ENCODE data around the gene LRRC8C.
"Not testable (repeated sequence)": the region's sequence is repeated elsewhere in the genome, so short reads cannot be mapped to it uniquely, and the experiment has no call there.

LRRC8C gene

GRCh38 chr1:89607586-89608318, 25.2 kb upstream of the LRRC8C start:
- no peak for DNase-seq (ENCODE audit: low read depth in 2 of 2)

DNA sequence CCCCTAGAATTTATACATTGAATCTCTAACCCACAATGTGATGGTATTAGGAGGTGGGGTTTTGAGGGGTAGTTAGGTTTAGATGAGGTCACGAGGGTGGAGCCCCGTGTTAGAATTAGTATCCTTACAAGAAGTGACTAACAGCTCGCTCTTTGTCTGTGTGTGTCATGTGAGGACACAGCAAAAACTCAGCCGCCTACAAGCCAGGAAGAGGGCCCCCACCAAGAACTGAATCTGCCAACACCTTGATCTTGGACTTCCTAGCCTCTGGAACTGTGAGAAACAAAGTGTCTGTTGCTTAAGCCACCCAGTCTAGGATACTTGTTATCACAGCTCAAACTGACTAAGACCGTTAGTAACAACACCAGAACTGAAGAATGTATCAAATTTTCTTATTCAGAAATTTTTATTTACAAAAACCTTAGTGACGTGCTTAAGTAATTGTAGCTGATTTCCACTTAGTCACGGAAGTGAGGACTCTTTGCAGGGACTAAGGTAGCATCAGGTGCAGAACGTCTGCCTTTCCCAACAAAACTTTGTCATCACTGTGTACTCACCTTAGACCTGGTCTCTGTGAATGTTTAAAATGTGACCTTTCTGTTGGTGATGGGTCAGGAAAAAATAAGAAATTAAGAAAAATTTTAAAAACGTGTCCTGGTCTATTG, 24.5 kb upstream of the LRRC8C start:
- no peak for DNase-seq (ENCODE audit: low read depth in 2 of 2)

DNA sequence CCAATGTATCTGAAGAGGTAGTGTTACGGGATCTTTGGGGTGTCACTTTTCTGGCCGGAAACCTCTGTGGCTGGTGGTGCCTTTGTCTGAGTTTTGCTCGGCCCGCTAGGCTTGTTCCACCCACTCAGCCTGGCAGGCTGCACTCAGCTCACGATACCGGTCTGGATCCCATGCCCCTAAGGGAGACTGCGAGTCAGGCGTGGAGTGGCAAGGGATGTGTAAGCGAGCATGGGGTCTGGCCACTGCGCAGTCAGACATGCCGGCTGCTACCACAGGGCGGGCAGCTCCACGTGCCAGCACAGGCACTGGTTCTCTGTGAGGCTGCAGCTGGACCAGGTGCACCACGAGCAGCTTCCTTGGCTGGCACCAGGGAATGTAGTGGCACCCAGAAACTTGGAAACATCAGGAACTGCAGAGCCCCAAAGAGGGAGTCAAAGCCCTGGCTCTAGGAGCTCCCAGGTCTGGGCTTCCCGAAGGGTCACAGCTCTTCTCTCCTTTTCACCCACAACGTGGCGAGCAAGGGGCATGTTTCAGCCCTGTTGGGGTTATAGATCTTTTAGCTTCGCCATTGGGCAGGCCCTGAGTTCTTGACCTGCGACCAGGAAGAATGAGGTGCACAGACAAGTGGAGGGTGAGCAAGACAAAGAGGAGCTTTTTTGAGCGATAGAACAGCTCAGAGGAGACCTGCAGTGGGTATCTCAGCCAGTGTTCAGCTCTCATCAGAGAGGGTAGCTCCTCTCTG, 23.8 kb upstream of the LRRC8C start:
- DNase-seq (ENCODE audit: low read depth in 2 of 2) = no peak

DNA sequence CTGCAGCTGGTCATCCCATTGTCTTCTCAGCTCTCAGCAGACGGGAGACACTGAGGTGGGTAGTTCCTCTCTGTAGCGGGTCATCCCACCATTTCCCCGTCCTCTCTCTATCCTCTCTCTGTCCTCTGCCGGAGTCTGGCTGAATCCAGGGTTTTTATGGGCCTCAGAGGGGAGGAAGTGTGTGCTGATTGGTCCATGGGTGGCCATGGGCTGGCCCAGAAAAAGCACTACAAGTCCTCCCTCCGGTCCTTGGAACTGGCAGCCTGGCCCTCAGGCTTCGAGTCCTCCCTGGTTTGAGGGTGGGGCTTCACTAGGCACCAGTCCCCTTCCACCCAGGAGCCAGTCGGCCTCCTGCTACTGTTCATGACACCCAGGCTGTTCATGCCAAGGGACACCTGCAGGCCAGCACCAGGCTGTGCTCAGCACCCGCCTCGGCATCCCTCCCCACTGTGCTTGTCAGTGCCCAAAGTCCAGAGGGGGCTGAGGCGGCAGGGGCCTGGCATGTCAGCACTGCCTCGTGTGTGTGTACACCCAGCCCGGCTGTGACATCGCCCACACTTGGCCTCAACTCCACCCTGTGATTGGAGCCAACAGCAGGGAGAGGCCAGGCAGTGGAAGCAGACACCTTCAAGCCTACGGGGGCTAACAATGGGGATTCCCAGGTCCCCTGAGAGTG, 23.0 kb upstream of the LRRC8C start:
- DNase-seq (ENCODE audit: low read depth in 2 of 2) = no peak

- DNase-seq (ENCODE audit: low read depth in 2 of 2) = no peak
Observed at GRCh38 chr1:89610457-89611011, 22.4 kb upstream of the LRRC8C start.

DNA sequence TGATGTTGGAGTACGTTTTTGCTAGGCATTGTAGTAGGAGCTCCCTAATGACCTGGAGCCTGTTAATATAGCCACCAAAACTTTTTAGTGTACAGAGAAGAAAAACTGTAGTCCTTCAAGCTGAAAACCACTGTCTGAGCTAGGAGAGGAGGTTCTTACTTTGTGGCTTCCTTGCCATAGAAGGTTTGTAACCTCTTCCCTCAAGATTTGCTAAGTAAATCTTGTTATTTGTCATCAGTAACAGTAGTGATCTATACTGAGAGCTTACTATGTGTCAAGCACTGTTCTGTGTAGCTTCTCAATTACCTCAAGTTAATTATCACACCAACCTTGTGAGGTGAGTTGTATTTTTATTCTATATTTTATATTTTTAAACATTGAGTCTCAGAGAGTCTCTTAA, 21.2 kb upstream of the LRRC8C start:
- DNase-seq (ENCODE audit: low read depth in 2 of 2) = no peak

GRCh38 chr1:89613928-89614327, 19.0 kb upstream of the LRRC8C start:
- DNase-seq (ENCODE audit: low read depth in 2 of 2) = no peak

DNA sequence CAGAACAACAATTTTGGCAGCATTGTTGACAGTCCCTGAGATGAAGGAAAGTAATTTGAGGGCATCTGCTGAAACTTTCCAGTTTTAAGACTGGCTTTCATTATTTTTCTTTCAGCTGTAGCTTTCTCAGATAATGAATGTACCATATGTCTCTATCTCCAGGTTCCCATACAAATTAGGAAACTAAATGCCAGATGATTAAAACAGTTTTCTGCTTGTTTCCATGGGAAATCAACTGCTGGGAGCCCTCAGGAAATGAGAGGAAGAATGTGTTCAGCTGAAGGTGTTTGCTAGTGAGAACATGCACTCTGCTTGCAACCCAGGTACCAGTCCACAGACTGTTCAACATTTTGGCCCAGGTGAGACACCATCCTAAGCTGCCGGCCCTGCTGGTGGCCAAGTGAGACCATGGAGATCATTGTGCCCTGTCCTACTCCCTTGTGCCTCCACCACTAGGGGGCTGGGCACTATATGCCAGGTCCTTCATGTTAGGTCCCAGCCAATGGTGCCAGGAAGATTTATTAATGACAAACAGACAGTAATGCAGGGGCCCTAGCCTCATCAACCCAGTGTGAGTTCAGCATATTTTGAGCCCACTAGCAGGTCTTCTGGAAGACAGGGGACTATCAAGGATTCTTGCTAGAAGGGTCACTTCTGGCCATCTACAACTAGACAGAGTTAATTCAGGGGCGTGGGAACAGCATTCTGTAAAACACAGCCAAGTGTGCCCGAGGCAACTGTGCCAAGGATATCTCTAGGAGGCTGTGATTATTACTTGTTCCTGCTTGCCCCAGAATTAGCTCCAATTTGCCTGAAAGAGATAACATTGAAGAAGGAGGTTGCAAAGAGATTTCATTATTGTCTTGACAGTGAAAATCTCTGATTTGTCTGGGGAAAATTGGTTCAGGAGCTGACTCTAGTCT, 17.0 kb upstream of the LRRC8C start:
- no peak for DNase-seq (ENCODE audit: low read depth in 2 of 2)

DNA sequence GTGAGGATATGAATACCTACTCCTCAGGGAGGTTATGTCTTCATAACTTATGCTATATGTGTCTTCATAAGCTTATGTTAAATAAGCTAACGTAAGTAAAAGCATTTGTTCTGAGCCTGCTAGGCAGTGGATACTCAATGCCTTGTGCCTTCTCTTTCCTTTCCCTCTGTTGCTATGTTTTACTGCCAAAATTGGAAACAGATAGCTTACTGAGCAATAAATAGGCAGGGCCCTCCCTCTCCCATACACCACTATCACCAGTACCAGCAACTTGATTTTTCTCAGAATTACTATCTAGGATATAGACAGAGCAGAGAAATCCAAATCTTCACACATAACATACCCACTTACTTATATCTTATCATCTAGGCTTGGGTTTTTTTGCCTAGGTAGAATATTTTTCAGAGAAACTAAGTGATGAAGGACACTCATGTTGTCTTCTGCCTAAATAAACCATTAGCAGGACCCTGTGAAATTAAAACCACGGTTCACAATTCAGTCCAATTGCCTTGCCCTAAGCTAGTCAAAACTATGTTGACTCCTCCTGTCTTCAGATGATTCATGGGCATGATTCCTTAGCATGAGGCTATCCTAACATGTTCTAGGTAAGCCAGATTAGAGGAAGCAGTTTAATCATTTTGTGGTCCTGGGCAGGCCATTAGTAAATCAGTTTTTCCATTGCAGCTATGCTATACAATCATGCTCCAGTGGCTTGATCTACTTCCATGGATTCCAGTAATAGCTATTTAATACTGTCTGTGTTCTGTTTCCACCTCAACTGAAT, 15.9 kb upstream of the LRRC8C start:
- DNase-seq (ENCODE audit: low read depth in 2 of 2) = no peak

- no peak for DNase-seq (ENCODE audit: low read depth in 2 of 2)
Observed at GRCh38 chr1:89620664-89621063, 12.3 kb upstream of the LRRC8C start.

- no peak for DNase-seq (ENCODE audit: low read depth in 2 of 2)
Observed at GRCh38 chr1:89622895-89623294, 10.0 kb upstream of the LRRC8C start.

- no peak for DNase-seq (ENCODE audit: low read depth in 2 of 2)
Observed at GRCh38 chr1:89624314-89624713, 8.6 kb upstream of the LRRC8C start.

- no peak for DNase-seq (ENCODE audit: low read depth in 2 of 2)
Observed at GRCh38 chr1:89624715-89625323, 8.1 kb upstream of the LRRC8C start.

- DNase-seq (ENCODE audit: low read depth in 2 of 2) = no peak
Observed at GRCh38 chr1:89627596-89627962, 5.3 kb upstream of the LRRC8C start.

GRCh38 chr1:89629146-89629545, 3.8 kb upstream of the LRRC8C start:
- no peak for DNase-seq (ENCODE audit: low read depth in 2 of 2)

- not testable (repeated sequence) for DNase-seq (ENCODE audit: low read depth in 2 of 2)
Observed at GRCh38 chr1:89629600-89629999, 3.3 kb upstream of the LRRC8C start.

DNA sequence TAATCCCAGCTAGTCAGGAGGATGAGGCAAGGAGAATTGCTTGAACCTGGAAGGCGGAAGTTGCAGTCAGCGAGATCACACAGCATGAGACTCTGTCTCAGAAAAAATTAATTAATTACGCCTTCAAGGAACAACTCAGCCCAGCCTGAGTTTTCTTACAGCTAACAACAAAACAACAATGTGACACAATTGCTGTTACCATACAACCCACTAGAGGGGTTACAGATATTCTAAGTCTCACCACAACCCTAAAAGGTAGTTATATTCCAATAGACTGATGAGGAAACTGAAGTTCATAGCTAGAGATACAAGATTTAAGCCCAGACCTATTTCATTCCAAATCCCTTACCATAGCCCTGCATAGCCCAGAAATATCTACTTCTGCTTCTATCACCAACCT, 2.9 kb upstream of the LRRC8C start:
- no peak for DNase-seq (ENCODE audit: low read depth in 2 of 2)

DNA sequence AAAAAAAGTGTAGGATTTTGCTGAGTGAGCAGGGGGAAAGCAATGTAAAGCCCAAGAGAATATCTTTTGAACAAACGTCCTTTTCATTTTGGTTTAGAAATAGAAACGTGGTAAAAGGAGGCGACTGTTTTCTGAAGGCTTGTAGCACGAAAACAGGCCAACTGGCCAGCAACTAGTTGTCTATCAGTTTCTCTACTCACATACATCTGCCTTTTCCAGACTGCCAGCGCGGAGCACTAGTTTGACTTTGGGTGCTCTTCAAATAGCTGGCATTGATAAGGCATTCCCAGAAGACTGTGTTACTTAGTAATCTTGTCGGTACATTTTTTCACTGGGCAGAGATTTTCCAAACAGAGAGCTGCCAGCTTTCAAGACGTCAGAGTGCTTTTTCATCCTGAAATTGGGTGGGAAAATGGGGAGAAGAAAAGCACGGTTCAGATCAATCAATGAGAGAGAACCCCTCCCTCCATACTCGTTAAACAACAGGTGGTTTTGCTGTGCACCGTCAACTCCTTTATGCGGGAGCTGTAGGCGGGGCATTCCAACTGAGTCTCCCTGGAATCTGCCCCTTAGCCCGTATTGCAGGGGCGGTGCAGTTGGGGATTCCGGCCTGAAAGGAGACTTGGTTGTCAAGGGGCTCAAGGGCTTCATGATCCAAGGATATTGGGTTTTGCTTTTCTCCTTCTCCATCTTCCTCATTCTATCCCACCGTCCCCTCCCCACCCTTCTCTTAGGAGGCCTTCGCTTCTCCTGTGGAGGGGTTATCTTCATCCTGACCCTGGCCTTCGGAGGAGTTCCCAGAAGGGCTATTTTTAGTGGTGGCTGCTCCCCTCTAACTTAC, 884 bp upstream of the LRRC8C start:
- DNase-seq (ENCODE audit: low read depth in 2 of 2) = no peak
